ENCODE measurements around the gene WDR5. TPM values are rescaled to one million over a fixed set of nuclear protein-coding genes. Genes with fewer than 3 reads are reported as not detected.

The WDR5 gene
- total RNA-seq, 2 donors from 2014 or later = 53.8 to 57.2 TPM

GRCh38 chr9:134175808-134176598 is 40.1 kb downstream of the WDR5 start:
- Histone ChIP-seq H3K27me3 (ENCODE audit: control insufficient read depth, insufficient read depth, low read length, poor library complexity, severe bottlenecking) (no peaks in the 10 kb centered on the region), H3K4me1 (ENCODE audit: control insufficient read depth, insufficient read depth, low read length) (no peaks in the 10 kb centered on the region), H3K9ac (ENCODE audit: extremely low read depth, low read length, poor library complexity, severe bottlenecking) (no peak overlapping the region), H3K27ac (ENCODE audit: low read depth, low read length) (no peak overlapping the region), H3K4me3 (ENCODE audit: low read length) (no peak overlapping the region), H3K9me3 (ENCODE audit: control insufficient read depth, low read length) (no peaks in the 10 kb centered on the region), H3K36me3 (ENCODE audit: control insufficient read depth, insufficient read depth, low read length) (no peaks in the 10 kb centered on the region)
- Mint-ChIP-seq H3K9me3 (no peaks in the 10 kb centered on the region), H3K4me1 (no peaks in the 10 kb centered on the region), H3K4me3 (no peak overlapping the region), H3K27ac (no peak overlapping the region), H3K36me3 (ENCODE audit: low read depth) (no peaks in the 10 kb centered on the region), H3K27me3 (ENCODE audit: insufficient read depth) (no peaks in the 10 kb centered on the region)
- no peak for TF ChIP-seq CTCF (conservative IDR thresholded peaks at IDR 0.05)
- WGBS, 2 experiments (ENCODE audit: insufficient coverage in 1 of 2, insufficient read length in 1 of 2) = 90 to 91% methylated on average over 23 to 35 of the region's 35 CpGs
- DNase-seq = no peak

- Histone ChIP-seq H3K9me3 (ENCODE audit: control insufficient read depth, low read length) (no peaks in the 10 kb centered on the region), H3K9ac (ENCODE audit: extremely low read depth, low read length, poor library complexity, severe bottlenecking) (no peak overlapping the region), H3K4me3 (ENCODE audit: low read length) (no peak overlapping the region), H3K4me1 (ENCODE audit: control insufficient read depth, insufficient read depth, low read length) (no peaks in the 10 kb centered on the region), H3K36me3 (ENCODE audit: control insufficient read depth, insufficient read depth, low read length) (no peaks in the 10 kb centered on the region), H3K27me3 (ENCODE audit: control insufficient read depth, insufficient read depth, low read length, poor library complexity, severe bottlenecking) (no peaks in the 10 kb centered on the region), H3K27ac (ENCODE audit: low read depth, low read length) (no peak overlapping the region)
- no peak for TF ChIP-seq CTCF (conservative IDR thresholded peaks at IDR 0.05)
- Mint-ChIP-seq H3K36me3 (ENCODE audit: low read depth) (no peaks in the 10 kb centered on the region), H3K9me3 (no peaks in the 10 kb centered on the region), H3K27me3 (ENCODE audit: insufficient read depth) (no peaks in the 10 kb centered on the region), H3K4me1 (no peaks in the 10 kb centered on the region), H3K4me3 (no peak overlapping the region), H3K27ac (no peak overlapping the region)
- 85 to 87% methylated on average over 3 to 6 of the region's 6 CpGs for WGBS, 2 experiments (ENCODE audit: insufficient coverage in 1 of 2, insufficient read length in 1 of 2)
- no peak for DNase-seq
Measured at GRCh38 chr9:134176599-134176968, 40.7 kb downstream of the WDR5 start.

DNA sequence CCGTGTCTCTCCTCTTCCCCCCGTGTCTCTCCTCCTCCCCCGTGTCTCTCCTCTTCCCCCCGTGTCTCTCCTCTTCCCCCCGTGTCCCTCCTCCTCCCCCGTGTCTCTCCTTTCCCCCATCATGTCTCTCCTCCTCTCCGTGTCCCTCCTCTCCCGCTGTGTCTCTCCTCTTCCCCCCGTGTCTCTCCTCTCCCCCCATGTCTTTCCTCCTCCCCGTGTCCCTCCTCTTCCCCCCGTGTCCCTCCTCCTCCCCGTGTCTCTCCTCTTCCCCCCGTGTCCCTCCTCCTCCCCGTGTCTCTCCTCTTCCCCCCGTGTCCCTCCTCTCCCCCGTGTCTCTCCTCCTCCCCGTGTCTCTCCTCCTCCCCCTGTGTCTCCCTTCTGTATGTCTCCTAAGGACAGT is 41.3 kb downstream of the WDR5 start:
- no peak for DNase-seq
- no peaks in the 10 kb centered on the region for H3K4me1 Mint-ChIP-seq
- Histone ChIP-seq H3K36me3 (ENCODE audit: control insufficient read depth, insufficient read depth, low read length) (no peaks in the 10 kb centered on the region), H3K9me3 (ENCODE audit: control insufficient read depth, low read length) (no peaks in the 10 kb centered on the region), H3K9ac (ENCODE audit: extremely low read depth, low read length, poor library complexity, severe bottlenecking) (no peak overlapping the region), H3K27ac (ENCODE audit: low read depth, low read length) (no peak overlapping the region), H3K4me3 (ENCODE audit: low read length) (no peak overlapping the region), H3K27me3 (ENCODE audit: control insufficient read depth, insufficient read depth, low read length, poor library complexity, severe bottlenecking) (no peaks in the 10 kb centered on the region), H3K4me1 (ENCODE audit: control insufficient read depth, insufficient read depth, low read length) (no peaks in the 10 kb centered on the region)
- H3K27ac Mint-ChIP-seq = no peak overlapping the region
- H3K4me3 Mint-ChIP-seq = no peak overlapping the region
- H3K36me3 Mint-ChIP-seq (ENCODE audit: low read depth) = no peaks in the 10 kb centered on the region
- WGBS, 2 experiments (ENCODE audit: insufficient coverage in 1 of 2, insufficient read length in 1 of 2) = 58% methylated on average over 6 of the region's 17 CpGs; no CpG with 5 or more reads in 1 of the 2 experiments
- no peaks in the 10 kb centered on the region for H3K27me3 Mint-ChIP-seq (ENCODE audit: insufficient read depth)
- TF ChIP-seq CTCF (conservative IDR thresholded peaks at IDR 0.05) = no peak
- H3K9me3 Mint-ChIP-seq = no peaks in the 10 kb centered on the region
